ENCODE results near the gene SLC9C2. TPM values are rescaled to one million over a fixed set of nuclear protein-coding genes. Genes with fewer than 3 reads are reported as not detected.
"Not testable (repeated sequence)": the region's sequence is repeated elsewhere in the genome, so short reads cannot be mapped to it uniquely, and the experiment has no call there.

Gene SLC9C2
- polyA plus RNA-seq (2013, experiment 1 of 2) = not detected
- not detected for polyA plus RNA-seq (2013, experiment 2 of 2)

DNA sequence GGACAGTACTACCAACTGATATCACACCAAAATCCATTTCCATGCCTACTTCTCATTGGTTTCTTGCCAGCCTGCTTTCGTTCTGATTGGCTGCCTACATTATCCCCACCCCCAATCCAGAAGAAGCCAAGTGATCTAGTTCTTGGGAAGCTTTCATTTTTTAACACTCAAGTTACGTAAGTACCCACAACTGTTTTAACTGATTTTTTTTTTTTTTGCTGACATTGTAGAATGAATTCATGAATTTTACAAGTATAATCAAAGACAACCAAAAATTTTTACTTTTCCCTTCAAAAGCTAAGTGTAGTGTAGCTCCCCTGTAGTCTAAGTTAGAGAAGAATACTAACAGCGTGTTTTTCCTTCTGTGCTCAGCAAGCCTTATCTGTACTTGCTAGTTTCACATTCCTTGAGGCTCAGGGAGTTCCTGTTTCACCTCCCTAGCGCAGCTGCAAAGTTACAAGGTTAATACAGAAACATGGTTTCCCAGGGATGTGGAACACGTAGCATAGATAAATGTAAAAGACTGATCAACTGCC, at the start of gene SLC9C2:
Gene SLC9C2 (minus strand): TSS at position 17 of the 536 bp plus-strand sequence. CDS start 1,296 bp downstream, outside the sequence.
- 88% methylated on average over 4 of the region's 5 CpGs for WGBS

GRCh38 chr1:173648880-173649605, 46.2 kb upstream of the SLC9C2 start:
- no peaks in the 10 kb centered on the region for H3K4me1 ChIP-seq (ENCODE audit: insufficient read depth, low read length)
- no peak overlapping the region for H3K9ac ChIP-seq (ENCODE audit: low read depth, low read length)
- H3K4me3 ChIP-seq (ENCODE audit: low read length) = no peak overlapping the region
- no peak overlapping the region for H3K27ac ChIP-seq (ENCODE audit: low read depth, low read length)
- H3K36me3 ChIP-seq (ENCODE audit: insufficient read depth, low read length) = no peaks in the 10 kb centered on the region
- H3K9me3 ChIP-seq (ENCODE audit: insufficient read depth, low read depth, low read length) = no peaks in the 10 kb centered on the region
- no peaks in the 10 kb centered on the region for H3K27me3 ChIP-seq (ENCODE audit: insufficient read depth, low read length)

More for the DNA sequence above, at the start of gene SLC9C2:
- no peaks in the 10 kb centered on the region for H3K27me3 ChIP-seq (ENCODE audit: insufficient read depth, low read length)
- H3K9me3 ChIP-seq (ENCODE audit: insufficient read depth, low read depth, low read length) = no peaks in the 10 kb centered on the region
- no peaks in the 10 kb centered on the region for H3K36me3 ChIP-seq (ENCODE audit: insufficient read depth, low read length)
- H3K27ac ChIP-seq (ENCODE audit: low read depth, low read length) = no peak within 1 kb of the TSS
- no peak within 1 kb of the TSS for H3K9ac ChIP-seq (ENCODE audit: low read depth, low read length)
- H3K4me3 ChIP-seq (ENCODE audit: low read length) = no peak within 1 kb of the TSS
- H3K4me1 ChIP-seq (ENCODE audit: insufficient read depth, low read length) = no peaks in the 10 kb centered on the region

GRCh38 chr1:173646656-173647055, 43.8 kb upstream of the SLC9C2 start:
- no peaks in the 10 kb centered on the region for H3K27me3 ChIP-seq (ENCODE audit: insufficient read depth, low read length)
- no peak overlapping the region for H3K27ac ChIP-seq (ENCODE audit: low read depth, low read length)
- H3K36me3 ChIP-seq (ENCODE audit: insufficient read depth, low read length) = no peaks in the 10 kb centered on the region
- no peaks in the 10 kb centered on the region for H3K4me1 ChIP-seq (ENCODE audit: insufficient read depth, low read length)
- no peak overlapping the region for H3K9ac ChIP-seq (ENCODE audit: low read depth, low read length)
- no peak overlapping the region for H3K4me3 ChIP-seq (ENCODE audit: low read length)
- peaks cover 14% of the 10 kb centered on the region; the same call in 1 of the 2 replicates for H3K9me3 ChIP-seq (ENCODE audit: insufficient read depth, low read depth, low read length)
- WGBS = 85% methylated on average over 3 of the region's 3 CpGs

GRCh38 chr1:173642450-173643139, 39.7 kb upstream of the SLC9C2 start:
- H3K9ac ChIP-seq (ENCODE audit: low read depth, low read length); H3K36me3 ChIP-seq (ENCODE audit: insufficient read depth, low read length); H3K4me1 ChIP-seq (ENCODE audit: insufficient read depth, low read length); H3K27me3 ChIP-seq (ENCODE audit: insufficient read depth, low read length); H3K4me3 ChIP-seq (ENCODE audit: low read length); H3K27ac ChIP-seq (ENCODE audit: low read depth, low read length): not testable (repeated sequence)
- 93% methylated on average over 4 of the region's 4 CpGs for WGBS
- H3K9me3 ChIP-seq (ENCODE audit: insufficient read depth, low read depth, low read length) = peaks cover 23% of the 10 kb centered on the region

- 84% methylated on average over 2 of the region's 2 CpGs for WGBS
- peaks cover 33% of the 10 kb centered on the region for H3K9me3 ChIP-seq (ENCODE audit: insufficient read depth, low read depth, low read length)
- H3K4me1 ChIP-seq (ENCODE audit: insufficient read depth, low read length) = no peaks in the 10 kb centered on the region
- H3K27me3 ChIP-seq (ENCODE audit: insufficient read depth, low read length) = no peaks in the 10 kb centered on the region
- H3K27ac ChIP-seq (ENCODE audit: low read depth, low read length) = no peak overlapping the region
- no peak overlapping the region for H3K9ac ChIP-seq (ENCODE audit: low read depth, low read length)
- H3K4me3 ChIP-seq (ENCODE audit: low read length) = no peak overlapping the region
- peaks cover 2% of the 10 kb centered on the region; the same call in 1 of the 2 replicates for H3K36me3 ChIP-seq (ENCODE audit: insufficient read depth, low read length)
Observed at GRCh38 chr1:173639102-173639501, 36.2 kb upstream of the SLC9C2 start.

DNA sequence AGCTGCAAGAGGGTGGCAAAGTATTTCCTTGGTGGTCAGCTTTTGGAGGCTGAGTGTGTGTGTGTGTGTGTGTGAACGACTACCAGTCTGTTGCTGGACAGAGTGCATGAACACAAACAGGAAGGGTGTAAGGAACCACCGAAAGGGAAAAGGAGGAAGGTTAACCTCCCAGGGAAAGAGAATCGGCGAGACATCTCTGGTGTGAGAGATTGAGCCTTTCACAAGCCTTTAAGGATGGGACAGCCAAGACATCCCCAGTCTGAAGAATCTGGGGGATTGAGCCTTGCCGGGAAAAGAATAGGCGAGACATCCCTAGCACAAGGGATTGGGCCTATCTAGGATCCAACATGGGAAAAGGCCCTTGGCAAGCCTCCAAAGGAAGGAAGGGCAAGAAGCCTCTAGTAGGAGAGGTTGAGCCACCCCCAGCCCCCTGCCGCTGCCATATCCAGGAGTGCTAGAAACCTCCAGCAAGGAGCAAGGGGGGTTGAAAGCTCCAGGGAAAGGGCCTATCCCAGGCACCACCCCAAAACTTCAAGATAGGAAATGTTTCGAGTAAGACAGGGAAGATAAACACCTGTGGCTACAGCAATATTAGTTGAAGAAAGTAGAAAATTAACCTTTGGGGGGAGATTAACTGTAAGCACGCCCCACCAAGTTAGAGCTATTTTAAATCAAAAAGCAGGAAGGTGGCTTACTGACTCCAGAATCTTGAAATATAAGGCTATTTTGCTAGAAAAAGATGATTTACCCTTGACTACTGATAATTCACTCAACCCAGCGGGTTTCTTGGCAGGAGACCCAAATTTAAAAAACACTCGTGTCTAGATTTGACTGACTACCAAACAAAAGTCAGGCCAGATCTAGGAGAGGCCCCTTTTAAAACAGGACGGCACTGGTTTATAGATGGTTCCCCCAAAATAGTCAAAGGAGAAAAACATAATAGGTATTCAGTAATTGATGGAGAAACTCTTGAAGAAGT, 35.5 kb upstream of the SLC9C2 start:
- Histone ChIP-seq H3K9me3 (ENCODE audit: insufficient read depth, low read depth, low read length) (peaks cover 29% of the 10 kb centered on the region), H3K36me3 (ENCODE audit: insufficient read depth, low read length) (peaks cover 2% of the 10 kb centered on the region; the same call in 1 of the 2 replicates), H3K27ac (ENCODE audit: low read depth, low read length) (peak overlapping the region; percentile 82; the same call in 1 of the 2 replicates), H3K27me3 (ENCODE audit: insufficient read depth, low read length) (no peaks in the 10 kb centered on the region), H3K4me1 (ENCODE audit: insufficient read depth, low read length) (no peaks in the 10 kb centered on the region), H3K4me3 (ENCODE audit: low read length) (peak overlapping the region; percentile 31; the same call in 1 of the 2 replicates), H3K9ac (ENCODE audit: low read depth, low read length) (peak overlapping the region; percentile 44; the same call in 1 of the 2 replicates)
- WGBS = 93% methylated on average over 12 of the region's 12 CpGs

DNA sequence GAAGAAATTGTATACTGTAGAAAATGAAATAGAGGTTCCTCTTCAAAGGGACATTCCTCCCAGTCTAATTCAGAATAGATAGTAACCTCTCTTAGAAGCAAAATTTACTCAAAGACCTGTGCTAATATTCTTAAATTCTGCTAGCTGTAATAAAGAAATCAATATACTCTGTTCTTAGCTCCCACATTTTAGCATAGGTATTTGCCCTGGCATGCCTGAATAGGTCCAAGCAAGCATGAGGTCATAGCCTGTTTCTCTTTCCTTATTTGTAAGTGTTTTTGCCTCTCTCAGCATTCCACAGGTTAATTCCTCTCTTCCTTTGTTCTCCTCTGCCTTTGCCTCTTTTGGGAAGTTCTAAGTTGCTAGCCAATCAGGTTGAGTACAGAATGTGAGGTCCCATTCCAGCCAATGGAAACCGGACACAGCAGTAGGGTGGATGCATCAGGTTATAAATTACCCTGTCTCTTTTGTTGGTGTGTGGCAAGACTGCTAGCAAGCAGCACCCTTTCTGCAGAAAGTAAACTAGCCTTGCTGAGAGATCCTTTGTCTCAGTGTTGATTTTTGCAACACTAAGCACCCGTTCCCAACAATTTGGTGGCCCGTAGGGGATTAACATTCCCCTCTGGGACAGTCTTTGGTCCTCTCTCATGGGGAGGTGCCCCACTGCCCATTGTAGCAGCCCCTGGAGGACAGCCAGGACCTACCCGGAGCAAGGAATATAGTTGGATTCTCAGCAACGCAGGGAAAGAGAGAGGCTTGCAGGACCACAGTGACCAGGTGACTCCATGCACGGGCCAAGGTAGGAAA, 34.6 kb upstream of the SLC9C2 start:
- H3K4me3 ChIP-seq (ENCODE audit: low read length) = peak overlapping the region; percentile 31; the same call in 1 of the 2 replicates
- H3K36me3 ChIP-seq (ENCODE audit: insufficient read depth, low read length); H3K4me1 ChIP-seq (ENCODE audit: insufficient read depth, low read length); H3K27me3 ChIP-seq (ENCODE audit: insufficient read depth, low read length): not testable (repeated sequence)
- peaks cover 24% of the 10 kb centered on the region for H3K9me3 ChIP-seq (ENCODE audit: insufficient read depth, low read depth, low read length)
- 93% methylated on average over 6 of the region's 6 CpGs for WGBS
- H3K27ac ChIP-seq (ENCODE audit: low read depth, low read length) = peak overlapping the region; percentile 82; the same call in 1 of the 2 replicates
- peak overlapping the region; percentile 44; the same call in 1 of the 2 replicates for H3K9ac ChIP-seq (ENCODE audit: low read depth, low read length)

DNA sequence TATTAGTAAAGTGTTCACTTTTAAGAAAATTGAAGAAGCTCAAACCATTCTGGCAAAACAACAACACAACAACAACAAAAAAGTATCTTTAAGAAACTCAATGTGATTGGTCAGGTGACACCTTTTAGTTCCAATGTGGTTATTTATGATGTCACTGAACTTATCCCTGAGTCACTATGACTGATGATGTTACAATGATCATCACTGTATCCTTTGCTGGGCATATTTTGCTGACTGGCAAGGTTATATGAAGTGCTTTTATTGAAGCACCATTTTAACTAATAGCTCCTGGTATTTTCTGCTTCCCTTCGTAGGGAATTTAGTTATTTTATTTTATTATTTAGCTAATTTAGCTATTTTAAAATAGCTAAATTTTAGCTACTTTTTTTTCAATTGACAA, 32.2 kb upstream of the SLC9C2 start, which contains the start of gene TEX50:
Gene TEX50 (plus strand): TSS at position 223 of the 400 bp plus-strand sequence. CDS start 184 bp downstream, outside the sequence.
- WGBS = no CpG with 5 or more reads among the region's 1 CpG
- Histone ChIP-seq H3K36me3 (ENCODE audit: insufficient read depth, low read length) (no peaks in the 10 kb centered on the region), H3K9me3 (ENCODE audit: insufficient read depth, low read depth, low read length) (peaks cover 19% of the 10 kb centered on the region), H3K27ac (ENCODE audit: low read depth, low read length) (no peak within 1 kb of the TSS), H3K27me3 (ENCODE audit: insufficient read depth, low read length) (no peaks in the 10 kb centered on the region), H3K4me3 (ENCODE audit: low read length) (no peak within 1 kb of the TSS), H3K9ac (ENCODE audit: low read depth, low read length) (no peak within 1 kb of the TSS), H3K4me1 (ENCODE audit: insufficient read depth, low read length) (no peaks in the 10 kb centered on the region)

DNA sequence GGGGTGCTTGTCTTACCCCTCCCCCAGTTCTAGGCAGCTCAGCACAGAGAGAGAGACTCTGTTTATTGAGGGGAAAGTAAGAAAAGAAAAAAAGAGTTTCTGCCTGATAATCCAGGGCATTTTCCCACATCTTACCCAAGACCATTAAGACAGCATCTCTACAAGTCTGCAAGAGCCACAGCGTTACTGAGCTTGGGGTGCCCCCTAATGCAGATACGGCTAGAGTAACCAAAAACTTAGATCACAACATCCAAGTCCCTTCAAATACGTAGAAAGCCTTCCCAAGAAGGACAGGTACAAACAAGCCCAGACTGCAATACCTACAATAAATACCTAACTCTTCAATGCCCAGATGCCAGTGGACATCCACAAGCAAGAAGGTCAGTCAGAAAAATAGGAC, 26.0 kb upstream of the SLC9C2 start:
- Histone ChIP-seq H3K36me3 (ENCODE audit: insufficient read depth, low read length) (no peaks in the 10 kb centered on the region), H3K4me1 (ENCODE audit: insufficient read depth, low read length) (no peaks in the 10 kb centered on the region), H3K9me3 (ENCODE audit: insufficient read depth, low read depth, low read length) (no peaks in the 10 kb centered on the region), H3K9ac (ENCODE audit: low read depth, low read length) (no peak overlapping the region), H3K4me3 (ENCODE audit: low read length) (no peak overlapping the region), H3K27me3 (ENCODE audit: insufficient read depth, low read length) (no peaks in the 10 kb centered on the region), H3K27ac (ENCODE audit: low read depth, low read length) (no peak overlapping the region)
- 86% methylated on average over 3 of the region's 3 CpGs for WGBS

GRCh38 chr1:173627269-173627668, 24.4 kb upstream of the SLC9C2 start:
- Histone ChIP-seq H3K9me3 (ENCODE audit: insufficient read depth, low read depth, low read length) (no peaks in the 10 kb centered on the region), H3K9ac (ENCODE audit: low read depth, low read length) (no peak overlapping the region), H3K27ac (ENCODE audit: low read depth, low read length) (no peak overlapping the region), H3K4me3 (ENCODE audit: low read length) (no peak overlapping the region), H3K36me3 (ENCODE audit: insufficient read depth, low read length) (no peaks in the 10 kb centered on the region), H3K27me3 (ENCODE audit: insufficient read depth, low read length) (no peaks in the 10 kb centered on the region), H3K4me1 (ENCODE audit: insufficient read depth, low read length) (no peaks in the 10 kb centered on the region)

All from HUES64 (cell line).